Fibroblast of upper back skin (primary cell): ENCODE measurements around the gene HVCN1.

Experiments used
- DNase-seq: peaks from one replicate; pipeline ENCODE4 v3.0.0-alpha.2; 2013

The HVCN1 gene

DNA sequence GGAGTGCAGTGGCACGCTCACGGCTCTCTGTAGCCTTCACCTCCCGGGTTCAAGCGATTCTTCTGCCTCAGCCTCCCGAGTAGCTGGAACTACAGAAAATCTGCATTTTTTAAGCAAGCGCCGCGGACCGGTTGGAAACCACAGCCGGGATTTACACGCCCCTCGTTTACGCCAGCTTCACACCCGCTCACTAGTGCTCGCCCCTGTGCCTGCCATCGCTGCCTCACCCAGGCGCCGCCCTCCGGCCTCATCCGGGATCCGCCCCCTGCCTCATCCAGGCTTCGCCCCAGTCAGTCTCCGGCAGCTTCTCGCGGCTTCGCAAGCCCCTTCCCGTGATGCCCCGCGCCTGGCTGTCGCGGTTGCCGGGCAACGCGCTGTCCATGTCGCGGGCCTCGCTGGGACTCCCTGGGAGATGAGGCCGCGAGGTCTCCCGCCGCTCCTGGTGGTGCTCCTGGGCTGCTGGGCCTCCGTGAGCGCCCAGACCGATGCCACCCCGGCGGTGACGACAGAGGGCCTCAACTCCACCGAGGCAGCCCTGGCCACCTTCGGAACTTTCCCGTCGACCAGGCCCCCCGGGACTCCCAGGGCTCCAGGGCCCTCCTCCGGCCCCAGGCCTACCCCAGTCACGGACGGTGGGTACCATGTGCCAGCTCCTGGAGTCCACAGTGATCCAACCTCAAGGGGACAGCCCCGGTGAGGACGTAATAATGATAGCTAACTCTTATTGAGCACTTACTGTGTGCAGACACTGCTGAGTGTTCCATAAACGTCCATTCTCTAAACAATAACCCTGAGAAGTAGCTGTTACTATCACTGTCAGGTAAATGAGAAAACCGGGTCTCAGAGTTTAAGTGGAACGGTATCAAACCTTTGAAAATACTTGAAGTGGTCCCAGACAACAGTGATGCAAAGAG, 74.9 kb downstream of the HVCN1 start, which contains the start of gene TCTN1:
Gene TCTN1 (plus strand): TSS at position 359 of the 914 bp plus-strand sequence. CDS start 54 bp downstream, at position 413.
- DNase-seq = peak; percentile 94

DNA sequence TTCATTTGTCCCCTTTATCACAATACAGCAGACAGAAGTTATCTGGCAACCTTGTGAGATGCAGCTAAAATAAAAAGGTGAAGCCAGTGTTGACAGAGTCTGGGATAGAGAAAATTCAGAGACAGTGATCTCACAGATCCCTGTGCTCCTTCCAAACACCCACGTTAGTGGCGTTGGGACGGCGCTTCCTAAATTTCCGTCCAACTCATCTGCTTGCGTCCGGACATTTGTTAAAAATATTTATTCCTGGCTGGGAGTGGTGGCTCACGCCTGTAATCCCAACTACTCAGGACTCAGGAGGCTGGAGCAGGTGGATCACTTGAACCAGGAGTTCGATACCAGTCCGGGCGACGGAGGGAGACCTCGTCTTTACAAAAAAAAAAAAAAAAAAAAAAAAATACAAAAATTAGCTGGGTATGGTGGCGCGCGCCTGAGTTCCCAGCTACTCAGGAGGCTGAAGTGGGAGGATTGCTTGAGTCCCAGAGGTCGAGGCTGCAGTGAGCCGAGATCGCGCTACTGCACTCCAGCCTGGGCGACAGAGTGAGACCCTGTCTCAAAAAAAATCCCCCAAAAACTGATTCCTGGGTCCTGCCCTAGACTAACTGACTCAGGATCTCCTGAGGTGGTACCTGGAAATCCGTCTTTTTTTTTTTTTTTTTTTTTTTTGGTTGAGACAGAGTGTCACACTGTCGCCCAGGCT, 75.7 kb downstream of the HVCN1 start:
- DNase-seq = no peak

DNA sequence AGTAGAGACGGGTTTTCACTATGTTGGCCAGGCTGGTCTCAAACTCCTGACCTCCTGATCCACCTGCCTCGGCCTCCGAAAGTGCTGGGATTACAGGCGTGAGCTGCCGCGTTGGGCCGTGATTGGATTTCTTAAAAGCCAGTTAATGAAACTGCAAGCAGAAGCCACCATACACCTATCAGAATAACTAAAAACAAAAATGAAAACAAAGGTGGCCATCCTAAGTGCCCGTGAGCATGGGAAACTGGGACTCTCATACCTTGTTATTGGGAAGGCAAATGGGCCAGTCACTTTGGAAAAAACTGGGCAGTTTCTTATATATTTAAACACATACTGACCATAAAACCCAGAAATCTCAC, 82.7 kb downstream of the HVCN1 start:
- no peak for DNase-seq

DNA sequence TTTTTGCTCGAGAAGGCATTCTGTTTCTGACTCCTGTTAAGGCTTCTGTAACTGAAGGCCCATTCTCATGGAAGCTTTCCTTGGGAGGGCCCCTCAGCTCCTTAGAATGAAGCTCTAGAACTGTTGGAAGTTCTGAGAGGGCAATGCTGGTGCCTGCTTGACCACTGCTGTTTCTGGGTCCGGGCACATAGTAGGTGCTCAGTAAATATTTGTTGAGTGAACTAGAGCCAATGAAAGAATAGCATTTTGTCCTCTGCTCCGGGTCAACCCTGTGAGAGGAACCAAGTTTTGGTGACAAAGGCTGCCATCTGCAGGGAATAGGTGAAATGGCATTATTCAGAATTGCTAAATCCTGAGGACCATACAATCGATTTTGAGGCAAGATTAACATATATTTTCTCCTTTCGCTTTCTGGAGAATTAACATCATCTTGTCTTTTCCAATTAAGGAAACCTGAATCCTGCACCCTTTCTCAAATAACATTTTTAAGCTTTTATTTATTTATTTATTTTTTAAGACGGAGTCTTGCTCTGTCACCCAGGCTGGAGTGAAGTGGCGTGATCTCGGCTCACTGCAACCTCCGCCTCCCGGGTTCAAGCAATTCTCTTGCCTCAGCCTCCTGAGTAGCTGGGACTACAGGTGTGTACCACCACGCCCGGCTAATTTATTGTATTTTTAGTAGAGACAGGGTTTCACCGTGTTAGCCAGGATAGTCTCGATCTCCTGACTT, 86.7 kb downstream of the HVCN1 start:
- DNase-seq = peak; percentile 52

DNA sequence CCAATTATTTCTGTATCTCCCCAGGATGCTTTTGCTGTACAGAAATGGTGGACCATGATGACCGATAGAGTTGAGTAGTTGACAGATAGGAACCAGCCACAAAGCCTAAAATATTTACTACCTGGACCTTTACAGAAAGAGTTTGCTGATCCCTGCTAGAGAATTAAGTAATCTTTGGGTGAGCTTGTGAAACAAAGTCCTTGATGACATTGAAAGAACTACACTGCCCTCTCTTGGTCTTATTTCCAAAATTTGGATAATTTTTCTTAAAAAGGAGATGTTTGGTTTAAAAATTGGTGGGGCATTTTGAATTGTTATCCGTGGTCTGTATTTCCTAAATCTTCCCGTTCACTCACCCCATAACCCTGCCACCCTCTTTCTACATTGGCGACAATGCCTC, 88.7 kb downstream of the HVCN1 start:
- peak; percentile 68 for DNase-seq

DNA sequence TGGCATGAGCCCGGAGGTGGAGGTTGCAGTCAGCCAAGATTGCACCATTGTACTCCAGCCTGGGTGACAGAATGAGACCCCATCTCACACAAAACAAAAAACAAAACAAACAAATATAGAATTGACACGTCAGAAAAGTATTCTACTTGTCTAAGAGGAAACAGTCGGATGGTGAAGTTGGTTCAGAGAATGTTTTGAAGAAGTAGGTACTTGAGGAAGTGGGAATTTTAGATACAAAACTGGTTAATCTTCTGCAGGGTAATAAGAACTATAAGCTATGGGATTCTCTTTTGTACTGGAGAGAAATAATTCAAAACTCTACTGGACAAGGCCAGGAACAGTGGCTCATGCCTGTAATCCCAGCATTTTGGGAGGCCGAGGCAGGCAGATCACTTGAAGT, 89.6 kb downstream of the HVCN1 start:
- DNase-seq = no peak
